ENCODE data around the gene A2M. TPM values are rescaled to one million over a fixed set of nuclear protein-coding genes. Genes with fewer than 3 reads are reported as not detected.

Gene A2M
- total and polyA plus RNA-seq, 2 of the 13 experiments (the other 11 are each of a cell fraction or from before 2014, with no cell fraction given), result 2,807 to 6,551 TPM

DNA sequence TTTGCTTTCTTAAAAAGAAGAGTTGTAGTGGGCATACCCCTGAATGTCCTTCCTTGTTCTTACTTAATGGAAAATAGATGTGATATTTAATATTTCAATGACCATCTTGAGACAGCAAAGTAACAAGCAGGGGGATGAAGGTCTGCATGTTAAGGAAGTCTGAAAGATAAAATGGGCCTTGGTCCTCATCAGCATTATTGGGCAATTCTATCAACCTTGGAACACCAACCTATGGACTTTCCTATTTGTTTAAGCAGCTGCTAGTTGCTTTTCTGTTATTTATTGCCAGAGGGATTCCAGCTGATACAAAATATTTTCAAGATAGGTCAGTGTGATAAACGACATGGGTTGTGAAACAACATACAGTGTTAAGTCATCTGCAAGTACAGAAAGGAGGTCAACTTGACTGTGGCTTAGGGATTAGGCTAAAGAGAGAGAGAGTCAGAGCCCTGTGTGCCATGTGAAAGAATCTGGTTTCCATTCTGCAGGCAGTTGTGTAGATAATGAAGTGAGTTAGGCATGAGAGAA lies 16.4 kb upstream of the A2M start (continued):
- TF ChIP-seq DR1 (CRISPR knock-in tag; IDR thresholded peaks at IDR 0.05), result no peak
- TF ChIP-seq FOXK2 (IDR thresholded peaks at IDR 0.05), result peak; percentile 88
- TF ChIP-seq RORA (CRISPR knock-in tag; IDR thresholded peaks at IDR 0.05), result peak; percentile 99; the same call in 1 of the 2 replicates
- TF ChIP-seq, protein P1, sequence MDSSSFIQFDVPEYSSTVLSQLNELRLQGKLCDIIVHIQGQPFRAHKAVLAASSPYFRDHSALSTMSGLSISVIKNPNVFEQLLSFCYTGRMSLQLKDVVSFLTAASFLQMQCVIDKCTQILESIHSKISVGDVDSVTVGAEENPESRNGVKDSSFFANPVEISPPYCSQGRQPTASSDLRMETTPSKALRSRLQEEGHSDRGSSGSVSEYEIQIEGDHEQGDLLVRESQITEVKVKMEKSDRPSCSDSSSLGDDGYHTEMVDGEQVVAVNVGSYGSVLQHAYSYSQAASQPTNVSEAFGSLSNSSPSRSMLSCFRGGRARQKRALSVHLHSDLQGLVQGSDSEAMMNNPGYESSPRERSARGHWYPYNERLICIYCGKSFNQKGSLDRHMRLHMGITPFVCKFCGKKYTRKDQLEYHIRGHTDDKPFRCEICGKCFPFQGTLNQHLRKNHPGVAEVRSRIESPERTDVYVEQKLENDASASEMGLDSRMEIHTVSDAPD (CRISPR knock-in tag; IDR thresholded peaks at IDR 0.05), result peak; percentile 89
- peak; percentile 99 for TF ChIP-seq TBX2 (CRISPR knock-in tag; IDR thresholded peaks at IDR 0.05; ENCODE audit: borderline replicate concordance)
- 0 out of 2 replicates have a peak, but pooled peaks have one; percentile 50 for TF ChIP-seq AKAP8 (CRISPR knock-in tag; IDR thresholded peaks at IDR 0.05)
- peak; percentile 62; the same call in 1 of the 2 replicates for TF ChIP-seq ZNF430 (CRISPR knock-in tag; IDR thresholded peaks at IDR 0.05)
- no peak for TF ChIP-seq ZNF773 (CRISPR knock-in tag; IDR thresholded peaks at IDR 0.05; ENCODE audit: borderline replicate concordance)
- TF ChIP-seq SRY (CRISPR knock-in tag; IDR thresholded peaks at IDR 0.05), result no peak; the same call in 1 of the 2 replicates
- TF ChIP-seq MTF1 (CRISPR knock-in tag; IDR thresholded peaks at IDR 0.05), result no peak
- no peak for TF ChIP-seq ZNF577 (CRISPR knock-in tag; IDR thresholded peaks at IDR 0.05; ENCODE audit: borderline replicate concordance, low read depth)
- TF ChIP-seq, protein P2, sequence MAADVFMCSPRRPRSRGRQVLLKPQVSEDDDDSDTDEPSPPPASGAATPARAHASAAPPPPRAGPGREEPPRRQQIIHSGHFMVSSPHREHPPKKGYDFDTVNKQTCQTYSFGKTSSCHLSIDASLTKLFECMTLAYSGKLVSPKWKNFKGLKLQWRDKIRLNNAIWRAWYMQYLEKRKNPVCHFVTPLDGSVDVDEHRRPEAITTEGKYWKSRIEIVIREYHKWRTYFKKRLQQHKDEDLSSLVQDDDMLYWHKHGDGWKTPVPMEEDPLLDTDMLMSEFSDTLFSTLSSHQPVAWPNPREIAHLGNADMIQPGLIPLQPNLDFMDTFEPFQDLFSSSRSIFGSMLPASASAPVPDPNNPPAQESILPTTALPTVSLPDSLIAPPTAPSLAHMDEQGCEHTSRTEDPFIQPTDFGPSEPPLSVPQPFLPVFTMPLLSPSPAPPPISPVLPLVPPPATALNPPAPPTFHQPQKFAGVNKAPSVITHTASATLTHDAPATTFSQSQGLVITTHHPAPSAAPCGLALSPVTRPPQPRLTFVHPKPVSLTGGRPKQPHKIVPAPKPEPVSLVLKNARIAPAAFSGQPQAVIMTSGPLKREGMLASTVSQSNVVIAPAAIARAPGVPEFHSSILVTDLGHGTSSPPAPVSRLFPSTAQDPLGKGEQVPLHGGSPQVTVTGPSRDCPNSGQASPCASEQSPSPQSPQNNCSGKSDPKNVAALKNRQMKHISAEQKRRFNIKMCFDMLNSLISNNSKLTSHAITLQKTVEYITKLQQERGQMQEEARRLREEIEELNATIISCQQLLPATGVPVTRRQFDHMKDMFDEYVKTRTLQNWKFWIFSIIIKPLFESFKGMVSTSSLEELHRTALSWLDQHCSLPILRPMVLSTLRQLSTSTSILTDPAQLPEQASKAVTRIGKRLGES (CRISPR knock-in tag; IDR thresholded peaks at IDR 0.05; ENCODE audit: borderline replicate concordance), result peak; percentile 13; the same call in 1 of the 2 replicates
- no peak for TF ChIP-seq TBP (CRISPR knock-in tag; IDR thresholded peaks at IDR 0.05)
- TF ChIP-seq, protein P3, sequence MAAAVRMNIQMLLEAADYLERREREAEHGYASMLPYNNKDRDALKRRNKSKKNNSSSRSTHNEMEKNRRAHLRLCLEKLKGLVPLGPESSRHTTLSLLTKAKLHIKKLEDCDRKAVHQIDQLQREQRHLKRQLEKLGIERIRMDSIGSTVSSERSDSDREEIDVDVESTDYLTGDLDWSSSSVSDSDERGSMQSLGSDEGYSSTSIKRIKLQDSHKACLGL (CRISPR knock-in tag; IDR thresholded peaks at IDR 0.05), result no peak
- TF ChIP-seq ZNF17 (CRISPR knock-in tag; IDR thresholded peaks at IDR 0.05), result no peak
- TF ChIP-seq, protein P4, sequence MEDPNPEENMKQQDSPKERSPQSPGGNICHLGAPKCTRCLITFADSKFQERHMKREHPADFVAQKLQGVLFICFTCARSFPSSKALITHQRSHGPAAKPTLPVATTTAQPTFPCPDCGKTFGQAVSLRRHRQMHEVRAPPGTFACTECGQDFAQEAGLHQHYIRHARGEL (CRISPR knock-in tag; IDR thresholded peaks at IDR 0.05), result no peak
- TF ChIP-seq NONO (IDR thresholded peaks at IDR 0.05), result no peak
- TF ChIP-seq NONO (CRISPR knock-in tag; conservative IDR thresholded peaks at IDR 0.05), result peak; percentile 75
- TF ChIP-seq BCL6 (CRISPR knock-in tag; IDR thresholded peaks at IDR 0.05), result peak; percentile 98
- TF ChIP-seq, protein P5, sequence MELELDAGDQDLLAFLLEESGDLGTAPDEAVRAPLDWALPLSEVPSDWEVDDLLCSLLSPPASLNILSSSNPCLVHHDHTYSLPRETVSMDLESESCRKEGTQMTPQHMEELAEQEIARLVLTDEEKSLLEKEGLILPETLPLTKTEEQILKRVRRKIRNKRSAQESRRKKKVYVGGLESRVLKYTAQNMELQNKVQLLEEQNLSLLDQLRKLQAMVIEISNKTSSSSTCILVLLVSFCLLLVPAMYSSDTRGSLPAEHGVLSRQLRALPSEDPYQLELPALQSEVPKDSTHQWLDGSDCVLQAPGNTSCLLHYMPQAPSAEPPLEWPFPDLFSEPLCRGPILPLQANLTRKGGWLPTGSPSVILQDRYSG (CRISPR knock-in tag; IDR thresholded peaks at IDR 0.05), result no peak
- TF ChIP-seq ZSCAN25 (CRISPR knock-in tag; IDR thresholded peaks at IDR 0.05), result peak; percentile 61; the same call in 1 of the 2 replicates
- TF ChIP-seq NFIB (CRISPR knock-in tag; IDR thresholded peaks at IDR 0.05; ENCODE audit: borderline replicate concordance), result no peak
- TF ChIP-seq MED1 (CRISPR knock-in tag; IDR thresholded peaks at IDR 0.05), result peak; percentile 100
- peak; percentile 89 for TF ChIP-seq ZNF614 (CRISPR knock-in tag; IDR thresholded peaks at IDR 0.05; ENCODE audit: borderline replicate concordance)
- TF ChIP-seq ASH2L (IDR thresholded peaks at IDR 0.05; ENCODE audit: insufficient read length, low read depth, low read length), result peak; percentile 98

Measured in HepG2 (cell line).